G401 (cell line): ENCODE measurements around the gene CT55. TPM values are rescaled to one million over a fixed set of nuclear protein-coding genes. Genes with fewer than 3 reads are reported as not detected.
"Not testable (repeated sequence)": the region's sequence is repeated elsewhere in the genome, so short reads cannot be mapped to it uniquely, and the experiment has no call there.

Source experiments
- DNase-seq: peaks from one replicate; pipeline ENCODE4 v3.0.0-alpha.2; 2015; ENCODE audit warnings: low spot score
- in situ Hi-C: cut with HindIII; loops from 2 replicates; pipeline ENCODE4 v1.10.0; 2016; ENCODE audit warnings: low sequenced_read_pairs, mixed read lengths
- total RNA-seq: library from RNA; depleted of rRNA; stranded (reverse); fragments of >200 nt; shearing (Covaris generic); gene quantifications from 2 replicates; pipeline ENCODE4 v1.2.3, GENCODE V29; 2014; rRNA removed

CT55 gene
- total RNA-seq, result not detected in 2 replicates

GRCh38 chrX:135170877-135171519 lies at the start of gene CT55:
CT55 (minus strand) TSS chrX:135171398; CDS start chrX:135171171, 227 bp downstream.
- in situ Hi-C loops, result no loop called here
- DNase-seq, result no peak

- in situ Hi-C loops, result no loop called here
Measured at GRCh38 chrX:135213200-135213844, 42.1 kb upstream of the CT55 start.

GRCh38 chrX:135206427-135206826 lies 35.2 kb upstream of the CT55 start:
- not testable (repeated sequence) for DNase-seq

More at GRCh38 chrX:135213200-135213844, 42.1 kb upstream of the CT55 start:
- DNase-seq, result no peak

GRCh38 chrX:135200297-135200696 lies 29.1 kb upstream of the CT55 start:
- in situ Hi-C loops, result no loop called here
- no peak for DNase-seq

More at GRCh38 chrX:135206427-135206826, 35.2 kb upstream of the CT55 start:
- in situ Hi-C loops, result not testable (repeated sequence)

- in situ Hi-C loops, result no loop called here
- DNase-seq, result no peak
Measured at GRCh38 chrX:135194684-135195083, 23.5 kb upstream of the CT55 start.

GRCh38 chrX:135193740-135194139 lies 22.5 kb upstream of the CT55 start:
- in situ Hi-C loops, result no loop called here
- no peak for DNase-seq

- in situ Hi-C loops, result no loop called here
Measured at GRCh38 chrX:135191838-135192237, 20.6 kb upstream of the CT55 start.

GRCh38 chrX:135185795-135186443 lies 14.7 kb upstream of the CT55 start:
- in situ Hi-C loops, result no loop called here
- peak; percentile 68 for DNase-seq

More at GRCh38 chrX:135191838-135192237, 20.6 kb upstream of the CT55 start:
- no peak for DNase-seq

GRCh38 chrX:135178636-135179035 lies 7.4 kb upstream of the CT55 start:
- in situ Hi-C loops, result no loop called here
- DNase-seq, result no peak

- DNase-seq, result no peak
- in situ Hi-C loops, result no loop called here
Measured at GRCh38 chrX:135170468-135170867, 730 bp downstream of the CT55 start.

GRCh38 chrX:135169534-135169933 lies 1.7 kb downstream of the CT55 start:
- in situ Hi-C loops, DNase-seq: not testable (repeated sequence)

GRCh38 chrX:135168486-135168885 lies 2.7 kb downstream of the CT55 start:
- in situ Hi-C loops, result no loop called here
- no peak for DNase-seq

GRCh38 chrX:135154688-135155087 lies 16.5 kb downstream of the CT55 start:
- in situ Hi-C loops, DNase-seq: not testable (repeated sequence)

GRCh38 chrX:135126145-135126544 lies 45.1 kb downstream of the CT55 start:
- in situ Hi-C loops, DNase-seq: not testable (repeated sequence)

GRCh38 chrX:135120056-135120576 lies 51.1 kb downstream of the CT55 start, which contains the start of gene ETDB:
ETDB (minus strand) TSS chrX:135120526; CDS start chrX:135119261, 1,265 bp downstream.
- DNase-seq, in situ Hi-C loops: not testable (repeated sequence)

- DNase-seq, in situ Hi-C loops: not testable (repeated sequence)
Measured at GRCh38 chrX:135116064-135116463, 55.1 kb downstream of the CT55 start.

GRCh38 chrX:135114392-135114791 lies 56.8 kb downstream of the CT55 start:
- no peak for DNase-seq
- in situ Hi-C loops, result no loop called here

- in situ Hi-C loops, result no loop called here
- DNase-seq, result no peak
Measured at GRCh38 chrX:135112743-135113142, 58.5 kb downstream of the CT55 start.

GRCh38 chrX:135112096-135112729 lies 59.0 kb downstream of the CT55 start:
- DNase-seq, result no peak
- in situ Hi-C loops, result no loop called here
